Upper lobe of right lung (tissue), 1 donor: Measurements from ENCODE around the gene SH3TC1. TPM values are rescaled to one million over a fixed set of nuclear protein-coding genes. Genes with fewer than 3 reads are reported as not detected.

ENCODE experiments used
- ATAC-seq: fragments of 200-7000 bp; cut with Tn5 transposase; one replicate; pipeline ENCODE4 v1.9.1; 2020; ENCODE audit warnings: mild to moderate bottlenecking, moderate library complexity
- DNase-seq: peaks from one replicate; pipeline ENCODE4 v3.0.0-alpha.2; 2020
- H3K27ac ChIP-seq: fragments of 200-600 bp; one replicate; pipeline ENCODE4 v1.8.0; 2022
- H3K27me3 ChIP-seq: fragments of 200-600 bp; one replicate; pipeline ENCODE4 v1.8.0; 2022; ENCODE audit warnings: mild to moderate bottlenecking
- H3K36me3 ChIP-seq: fragments of 200-600 bp; one replicate; pipeline ENCODE4 v1.8.0; 2022
- H3K4me1 ChIP-seq: fragments of 200-600 bp; one replicate; pipeline ENCODE4 v1.8.0; 2022
- H3K4me3 ChIP-seq: fragments of 200-600 bp; one replicate; pipeline ENCODE4 v1.8.0; 2022; ENCODE audit warnings: mild to moderate bottlenecking
- H3K9me3 ChIP-seq: fragments of 200-600 bp; one replicate; pipeline ENCODE4 v1.8.0; 2022
- intact Hi-C: fragments of 100-400 bp; cut with DNase I; formaldehyde crosslinking; loops from one replicate; pipeline ENCODE4 v1.11.0; 2022
- total RNA-seq: library from RNA; stranded (reverse); fragmentation: NEBNext Ultra II Directional; extraction: Animal tissue kit (Norgen Biotek cat#: 25700); gene quantifications from one replicate; pipeline ENCODE4 v1.2.1, GENCODE V29; 2021
- TF ChIP-seq, protein P1 (sequence below): fragments of 200-600 bp; IDR thresholded peaks from one replicate; pipeline ENCODE4 v1.8.0; 2022; ENCODE audit warnings: antibody characterized with exemption
- donor health status: DM: no; HTN: yes; CAD: no; lungs with severe emphysema.

The SH3TC1 gene
- total RNA-seq, 1 donor from 2014 or later, result 71.7 TPM

GRCh38 chr4:8192748-8193738 lies 6.0 kb upstream of the SH3TC1 start:
- peak; percentile 49 for ATAC-seq
- Histone ChIP-seq H3K4me3 (no peak overlapping the region), H3K4me1 (peaks cover 60% of the 10 kb centered on the region), H3K36me3 (no peaks in the 10 kb centered on the region), H3K27me3 (no peaks in the 10 kb centered on the region), H3K27ac (peak overlapping the region; percentile 86), H3K9me3 (no peaks in the 10 kb centered on the region)
- TF ChIP-seq, protein P1, sequence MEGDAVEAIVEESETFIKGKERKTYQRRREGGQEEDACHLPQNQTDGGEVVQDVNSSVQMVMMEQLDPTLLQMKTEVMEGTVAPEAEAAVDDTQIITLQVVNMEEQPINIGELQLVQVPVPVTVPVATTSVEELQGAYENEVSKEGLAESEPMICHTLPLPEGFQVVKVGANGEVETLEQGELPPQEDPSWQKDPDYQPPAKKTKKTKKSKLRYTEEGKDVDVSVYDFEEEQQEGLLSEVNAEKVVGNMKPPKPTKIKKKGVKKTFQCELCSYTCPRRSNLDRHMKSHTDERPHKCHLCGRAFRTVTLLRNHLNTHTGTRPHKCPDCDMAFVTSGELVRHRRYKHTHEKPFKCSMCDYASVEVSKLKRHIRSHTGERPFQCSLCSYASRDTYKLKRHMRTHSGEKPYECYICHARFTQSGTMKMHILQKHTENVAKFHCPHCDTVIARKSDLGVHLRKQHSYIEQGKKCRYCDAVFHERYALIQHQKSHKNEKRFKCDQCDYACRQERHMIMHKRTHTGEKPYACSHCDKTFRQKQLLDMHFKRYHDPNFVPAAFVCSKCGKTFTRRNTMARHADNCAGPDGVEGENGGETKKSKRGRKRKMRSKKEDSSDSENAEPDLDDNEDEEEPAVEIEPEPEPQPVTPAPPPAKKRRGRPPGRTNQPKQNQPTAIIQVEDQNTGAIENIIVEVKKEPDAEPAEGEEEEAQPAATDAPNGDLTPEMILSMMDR, result peak; percentile 38
- intact Hi-C loops, result no loop called here
- DNase-seq, result no peak

DNA sequence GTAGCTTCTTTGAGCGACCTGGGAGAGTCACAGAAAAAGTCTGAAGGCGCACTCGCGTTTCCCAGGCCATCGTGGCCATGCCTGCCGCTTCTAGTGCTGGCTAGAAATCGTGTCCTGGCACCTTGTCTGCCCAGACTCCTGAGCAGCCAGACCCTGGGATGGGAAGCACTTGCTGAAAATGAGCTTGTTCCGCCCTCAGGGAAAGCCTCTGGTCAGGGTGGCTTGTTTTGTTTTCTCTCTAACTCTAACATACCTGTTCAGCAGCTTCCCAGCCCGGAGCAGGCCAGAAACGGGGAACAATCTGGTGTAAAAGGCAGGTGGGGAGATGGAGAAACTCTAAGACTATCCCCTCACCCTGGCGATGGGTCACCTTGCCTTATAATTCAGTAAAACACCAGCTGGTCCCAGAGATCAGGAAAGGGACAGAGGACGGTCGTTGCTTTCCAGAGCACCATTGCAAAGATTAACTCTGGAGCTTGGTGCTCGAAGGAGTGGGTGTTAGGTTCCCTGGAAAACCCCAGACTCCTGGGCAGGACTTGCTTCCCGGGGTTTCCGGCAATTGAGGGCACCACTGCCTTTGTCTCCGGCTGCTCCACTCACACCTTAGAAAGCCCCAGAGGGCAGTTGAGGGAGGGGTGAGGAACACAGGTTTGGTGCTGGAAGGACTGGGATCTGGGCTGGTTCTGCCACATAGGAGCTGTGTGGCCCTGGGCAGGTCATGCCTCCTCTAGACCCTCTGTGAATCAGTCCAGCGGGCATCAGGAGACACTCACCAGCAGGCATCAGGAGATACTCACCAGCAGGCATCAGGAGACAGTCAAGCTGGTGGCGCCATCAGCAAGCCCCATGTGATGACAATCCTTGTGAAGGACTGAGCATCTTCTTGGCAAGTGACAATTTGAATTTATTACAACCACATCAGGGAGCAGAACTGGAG lies 4.5 kb upstream of the SH3TC1 start:
- DNase-seq (no peak), ATAC-seq (no peak)
- TF ChIP-seq, protein P1, result no peak
- Histone ChIP-seq H3K36me3 (no peaks in the 10 kb centered on the region), H3K4me3 (no peak overlapping the region), H3K27ac (no peak overlapping the region), H3K27me3 (no peaks in the 10 kb centered on the region), H3K9me3 (no peaks in the 10 kb centered on the region), H3K4me1 (peaks cover 59% of the 10 kb centered on the region)
- intact Hi-C loops, result no loop called here

DNA sequence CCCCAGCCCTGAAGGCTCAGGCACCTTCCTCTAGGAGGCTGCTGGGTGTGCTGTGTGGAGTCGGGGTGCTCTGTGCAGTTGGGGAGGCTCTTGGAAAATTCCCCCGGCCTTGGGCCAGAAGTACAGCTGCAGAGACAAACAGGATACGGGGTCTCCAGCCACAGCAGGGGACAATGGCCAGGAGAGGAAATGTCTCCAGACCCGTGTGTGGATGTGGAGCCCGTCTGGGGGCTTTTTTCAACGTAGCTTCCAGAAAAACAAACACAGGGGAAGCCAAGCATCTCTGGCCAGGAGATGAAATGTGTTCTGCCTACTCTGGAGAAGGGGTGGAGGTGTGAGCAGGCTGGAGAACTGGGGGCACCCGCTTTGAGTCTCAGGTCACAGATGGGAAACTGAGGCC lies 3.7 kb upstream of the SH3TC1 start:
- H3K4me1 ChIP-seq, result peaks cover 54% of the 10 kb centered on the region
- DNase-seq, result no peak
- intact Hi-C loops, result no loop called here
- no peak overlapping the region for H3K4me3 ChIP-seq
- H3K27me3 ChIP-seq, result no peaks in the 10 kb centered on the region
- TF ChIP-seq, protein P1, result no peak
- no peaks in the 10 kb centered on the region for H3K36me3 ChIP-seq
- H3K27ac ChIP-seq, result no peak overlapping the region
- no peak for ATAC-seq
- no peaks in the 10 kb centered on the region for H3K9me3 ChIP-seq

- no peak for DNase-seq
- Histone ChIP-seq H3K4me1 (peaks cover 53% of the 10 kb centered on the region), H3K4me3 (no peak overlapping the region), H3K9me3 (no peaks in the 10 kb centered on the region), H3K27me3 (no peaks in the 10 kb centered on the region), H3K36me3 (no peaks in the 10 kb centered on the region), H3K27ac (no peak overlapping the region)
- ATAC-seq, result no peak
- intact Hi-C loops, result no loop called here
- TF ChIP-seq, protein P1, result no peak
These were observed 3.1 kb upstream of the SH3TC1 start for GRCh38 chr4:8195841-8196458.

DNA sequence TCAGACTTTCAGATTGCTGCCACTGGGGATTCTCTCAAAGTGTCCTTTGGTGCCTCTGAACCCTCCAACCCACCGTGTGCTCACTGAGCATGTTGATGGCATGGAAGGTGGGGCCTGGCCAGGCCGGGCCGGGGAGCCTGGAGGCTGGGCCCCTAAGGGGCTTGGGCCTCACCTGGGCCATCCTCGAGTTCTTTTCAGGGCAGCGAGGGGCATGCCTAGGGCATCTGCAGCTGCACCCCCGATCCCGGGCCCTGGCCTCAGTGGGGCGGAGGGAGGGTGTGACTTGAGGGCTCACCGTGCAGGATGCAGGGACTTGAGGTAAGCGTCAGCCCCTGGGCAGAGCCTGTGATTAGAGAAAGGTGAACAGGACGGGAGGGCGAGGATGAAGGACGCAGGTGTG lies 1.6 kb upstream of the SH3TC1 start:
- ATAC-seq (no peak), DNase-seq (no peak)
- intact Hi-C loops, result no loop called here
- H3K9me3 ChIP-seq, result no peaks in the 10 kb centered on the region
- H3K36me3 ChIP-seq, result no peaks in the 10 kb centered on the region
- peaks cover 53% of the 10 kb centered on the region for H3K4me1 ChIP-seq
- H3K27me3 ChIP-seq, result no peaks in the 10 kb centered on the region
- no peak overlapping the region for H3K4me3 ChIP-seq
- H3K27ac ChIP-seq, result no peak overlapping the region
- TF ChIP-seq, protein P1, result no peak
